GM19240 (cell line): ENCODE measurements around the gene SYTL2.

Experiments used
- DNase-seq: peaks from one replicate; pipeline ENCODE4 v3.0.0; 2011; ENCODE audit warnings: low spot score; ENCODE audit not compliant: insufficient read length

SYTL2 gene

DNA sequence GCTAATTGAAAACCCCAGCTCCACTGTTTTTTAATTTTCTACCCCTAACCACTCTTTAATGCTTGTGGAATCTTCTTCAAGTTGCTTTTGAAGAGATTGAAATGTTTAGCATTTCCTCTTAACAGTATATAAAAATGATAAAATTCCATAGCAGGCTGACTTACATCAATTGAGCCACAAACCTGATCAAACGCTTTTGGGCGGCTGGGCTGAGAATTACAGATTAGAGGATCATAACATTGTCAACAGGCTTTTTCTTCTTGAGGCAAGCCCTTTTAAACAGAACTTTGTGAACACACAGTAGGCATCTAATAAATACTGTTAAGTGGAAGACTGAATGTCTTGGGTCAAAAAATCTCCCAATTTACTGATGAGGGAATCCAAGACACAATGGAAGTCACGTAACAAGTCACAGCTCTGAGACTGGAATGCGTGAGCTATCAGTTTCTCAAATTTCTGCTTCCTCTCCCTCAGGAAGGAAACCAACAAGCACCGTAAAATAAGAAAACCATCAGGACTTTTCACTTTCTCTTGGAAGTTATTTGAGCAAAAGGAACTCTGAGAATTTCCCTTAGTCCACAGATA, 75.0 kb downstream of the SYTL2 start:
- DNase-seq: no peak

GRCh38 chr11:85732965-85733364, 78.0 kb downstream of the SYTL2 start:
- no peak for DNase-seq

GRCh38 chr11:85726381-85726780, 84.6 kb downstream of the SYTL2 start:
- DNase-seq: no peak

DNA sequence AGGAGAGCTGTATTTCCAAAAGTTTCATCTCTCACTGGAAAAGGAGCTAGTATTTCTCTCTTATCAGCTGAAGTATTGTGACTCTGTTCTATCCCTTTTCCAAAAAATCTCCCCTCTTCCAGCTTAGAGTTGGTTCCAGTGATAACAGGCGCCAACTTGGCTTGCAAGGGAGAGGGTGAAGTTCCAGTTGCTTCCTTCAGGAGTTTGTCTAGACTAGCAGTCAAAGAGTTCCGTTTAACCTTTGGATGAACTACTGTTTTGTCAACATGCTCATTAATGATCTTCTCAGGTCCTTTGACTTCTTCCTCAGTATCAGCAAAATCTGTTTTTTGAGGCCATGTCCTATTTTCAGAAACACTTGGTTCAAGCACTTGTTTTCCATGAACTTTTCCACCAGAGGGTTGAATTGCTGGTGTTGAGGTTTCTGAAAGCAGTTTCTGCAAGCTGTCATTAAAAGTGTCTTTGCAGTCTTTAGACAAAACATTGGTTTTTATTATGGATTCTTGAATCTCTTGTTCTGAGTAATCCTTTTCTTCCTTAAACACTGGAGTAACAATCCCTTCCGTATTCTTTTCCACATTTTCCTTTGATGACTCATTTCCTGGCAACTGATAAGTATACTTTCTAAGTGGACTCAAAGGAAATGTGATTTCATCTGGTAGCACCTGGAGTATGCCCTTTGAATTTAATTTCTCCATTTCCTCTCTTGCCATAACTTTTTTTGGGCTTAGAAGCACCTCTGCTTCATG, 85.3 kb downstream of the SYTL2 start:
- DNase-seq: no peak

DNA sequence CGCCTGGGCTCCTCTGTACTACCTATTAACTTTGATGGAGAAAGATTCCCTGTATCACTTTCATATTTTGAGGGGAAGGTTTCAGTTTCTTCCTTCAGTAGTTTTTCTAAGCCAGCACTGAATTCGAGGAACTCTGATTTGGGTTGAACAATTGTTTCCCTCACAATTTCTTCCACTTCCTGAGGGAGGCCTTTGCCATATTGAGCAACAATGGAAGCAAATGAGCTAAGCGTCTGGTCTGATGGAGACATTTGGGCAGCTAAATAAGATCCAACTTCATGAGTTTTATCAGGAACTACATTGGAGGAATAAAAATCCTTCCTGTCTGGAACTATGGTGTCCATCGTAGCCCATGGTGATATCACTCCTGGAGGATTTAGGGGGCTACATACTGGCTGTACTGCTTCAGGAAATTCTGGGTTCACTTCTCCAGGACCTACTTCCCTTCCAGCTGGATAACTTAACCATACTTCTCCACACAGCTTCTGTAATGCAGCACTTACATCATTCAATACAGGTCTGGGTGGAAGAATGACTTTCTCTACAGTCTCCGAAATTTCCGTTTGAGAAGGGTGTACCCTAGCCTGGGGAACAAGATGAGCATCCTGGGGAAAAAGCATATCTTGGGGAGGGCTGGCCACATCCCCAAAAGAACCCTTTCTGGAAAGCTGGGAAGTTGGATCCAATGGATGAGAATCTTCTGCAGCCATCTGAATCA, 86.0 kb downstream of the SYTL2 start:
- DNase-seq: no peak

DNA sequence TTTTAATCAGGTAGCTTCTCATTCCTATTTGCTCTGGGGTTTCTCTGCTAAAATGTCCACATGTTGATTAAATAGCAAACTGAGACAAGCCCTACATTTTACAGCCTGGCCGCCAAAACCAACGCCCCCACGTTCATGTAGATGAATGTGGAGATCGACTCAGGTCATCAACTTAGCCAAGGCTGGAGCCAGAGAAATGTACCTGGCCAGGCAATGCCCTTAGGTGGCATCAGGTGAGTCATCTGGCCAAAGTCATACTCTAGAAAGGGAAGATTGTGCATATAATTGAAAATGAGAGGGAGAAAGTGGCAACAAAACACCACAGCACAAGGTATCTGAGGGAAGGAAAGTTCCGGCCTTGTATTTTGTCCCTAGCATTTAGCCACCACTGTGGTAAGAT, 87.9 kb downstream of the SYTL2 start:
- DNase-seq: no peak

- no peak for DNase-seq
Observed at GRCh38 chr11:85721191-85721590, 89.8 kb downstream of the SYTL2 start.

- DNase-seq: no peak
Observed at GRCh38 chr11:85718991-85719807, 91.7 kb downstream of the SYTL2 start.

- DNase-seq: no peak
Observed at GRCh38 chr11:85718126-85718943, 92.6 kb downstream of the SYTL2 start.

- DNase-seq: no peak
Observed at GRCh38 chr11:85717429-85717828, 93.5 kb downstream of the SYTL2 start.

GRCh38 chr11:85712953-85713352, 98.0 kb downstream of the SYTL2 start:
- no peak for DNase-seq

GRCh38 chr11:85710917-85711316, 100.0 kb downstream of the SYTL2 start:
- DNase-seq: no peak

DNA sequence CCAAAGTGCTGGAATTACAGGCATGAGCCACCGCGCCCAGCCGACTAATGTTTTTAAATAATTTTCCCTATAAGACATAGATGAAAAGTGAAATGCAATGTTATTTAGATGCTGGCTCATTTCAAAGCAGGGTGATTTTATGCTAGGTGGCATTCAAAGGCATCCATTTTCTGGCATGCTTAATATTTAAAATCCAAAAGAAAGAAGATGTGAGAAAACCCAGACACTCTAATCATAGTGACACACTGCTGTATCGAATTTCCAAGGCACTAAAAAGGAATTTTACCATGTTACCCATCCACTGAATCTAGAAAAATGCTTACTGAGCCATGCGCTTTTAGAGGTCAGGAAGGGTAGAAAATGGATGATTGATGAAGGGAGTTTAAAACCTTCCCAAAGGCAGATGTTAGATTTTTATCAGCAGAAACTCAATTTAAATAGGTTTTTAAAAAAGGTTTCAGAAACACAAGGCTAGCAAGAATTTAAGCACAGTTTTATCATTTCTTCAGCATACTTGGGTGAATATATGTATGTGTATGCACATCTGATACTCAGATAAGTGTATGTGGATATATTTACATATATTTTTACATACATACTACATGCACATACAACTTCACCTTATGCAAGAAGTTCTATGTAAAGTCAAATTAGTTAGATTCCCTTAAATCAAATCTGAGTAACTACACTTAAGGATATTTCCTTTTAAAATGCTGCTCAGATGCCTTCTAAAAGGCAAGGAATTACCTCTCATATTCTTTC, 100.8 kb downstream of the SYTL2 start:
- DNase-seq: no peak

DNA sequence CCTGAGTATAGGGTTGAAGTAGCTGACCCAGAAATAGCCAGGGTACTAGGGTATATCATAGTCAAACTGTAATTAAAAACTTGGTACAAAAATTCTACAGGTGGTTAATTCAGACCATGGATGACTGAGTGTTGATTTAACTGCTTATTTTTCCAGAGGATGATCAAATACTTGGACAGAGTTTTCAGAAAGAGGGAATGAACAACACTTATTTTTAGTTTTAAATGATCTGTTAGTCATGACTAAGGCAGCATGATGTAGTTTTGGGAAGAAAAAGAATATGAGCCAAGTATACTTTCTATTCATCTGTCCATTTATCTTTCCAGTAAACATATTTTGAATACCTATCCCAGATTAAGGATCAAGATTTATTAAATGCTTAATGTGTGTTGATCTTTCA, 105.1 kb downstream of the SYTL2 start:
- no peak for DNase-seq

- no peak for DNase-seq
Observed at GRCh38 chr11:85704967-85705366, 106.0 kb downstream of the SYTL2 start.

DNA sequence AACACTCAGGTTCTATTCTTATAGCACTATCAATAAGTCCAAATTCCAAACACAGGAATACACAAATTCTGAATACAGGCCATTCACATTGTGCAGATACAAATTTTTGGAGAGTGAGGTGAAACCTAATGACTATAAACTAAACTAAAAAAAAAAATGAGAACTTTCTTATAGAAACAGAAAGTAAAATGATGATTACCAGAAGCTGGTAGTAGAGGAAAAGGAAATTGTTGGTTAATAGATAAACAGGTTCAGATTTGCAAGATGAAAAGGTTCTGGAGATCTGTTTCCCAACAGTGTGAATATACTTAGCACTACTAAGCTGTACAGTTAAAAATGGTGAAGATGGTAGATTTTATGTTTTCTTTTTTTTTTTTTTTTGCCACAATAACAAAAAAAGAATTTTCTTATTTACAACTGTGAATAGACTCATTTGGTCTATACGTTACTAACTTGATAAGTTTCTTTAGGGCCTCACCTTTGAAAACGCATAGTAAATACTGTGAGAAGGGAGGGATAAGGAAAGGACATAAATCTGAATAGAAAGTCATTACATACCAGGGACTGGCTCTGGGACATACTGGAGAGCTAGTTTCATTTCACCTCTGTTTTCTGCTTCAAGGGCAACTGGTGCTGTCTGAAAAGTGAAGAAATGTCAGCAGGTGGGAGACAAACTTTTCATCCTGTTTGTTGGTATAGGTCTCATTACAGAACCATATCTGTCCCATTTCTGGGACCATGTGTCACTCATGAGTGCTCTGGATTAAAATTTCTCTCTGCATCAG, 110.8 kb downstream of the SYTL2 start:
- no peak for DNase-seq

DNA sequence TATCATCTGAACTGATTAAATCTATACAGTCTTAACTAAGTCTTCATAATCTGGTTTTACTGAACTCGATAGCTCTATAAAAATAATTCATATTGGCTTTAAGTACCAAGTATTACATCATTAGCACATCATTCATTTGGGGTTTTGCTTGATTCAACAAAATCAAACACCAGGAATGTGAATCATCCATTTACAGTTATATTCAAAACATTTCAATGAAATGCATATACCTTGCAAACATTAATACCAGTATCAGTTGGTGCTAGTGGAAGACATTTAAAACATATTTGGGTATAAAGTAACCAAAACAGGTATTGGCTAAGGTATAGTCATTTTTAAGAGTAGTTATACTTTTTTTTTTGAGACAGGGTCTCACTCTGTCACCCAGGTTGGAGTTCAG, 112.7 kb downstream of the SYTL2 start:
- DNase-seq: no peak

- no peak for DNase-seq
Observed at GRCh38 chr11:85697747-85698146, 113.2 kb downstream of the SYTL2 start.

DNA sequence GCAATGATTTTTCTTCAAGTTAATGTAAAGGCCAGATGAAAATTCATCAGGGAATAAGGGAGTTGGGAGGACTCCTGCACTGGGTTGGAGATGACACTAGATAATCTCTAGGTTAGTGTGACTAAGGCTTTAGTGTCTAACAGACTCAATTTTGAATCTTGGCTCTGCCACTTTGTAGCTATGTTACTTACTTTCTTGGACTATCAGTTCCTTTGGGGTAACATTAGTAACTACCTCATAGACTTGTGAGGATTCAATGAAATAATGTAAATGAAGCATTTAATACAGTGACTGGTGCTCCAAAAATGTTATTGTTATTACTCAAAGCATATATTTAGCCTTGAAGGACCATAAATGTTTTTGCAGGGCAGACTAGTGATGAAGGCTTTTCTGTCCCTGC, 115.4 kb downstream of the SYTL2 start:
- no peak for DNase-seq
